GM23338 (cell line): Measurements from ENCODE around the gene FICD.

ENCODE experiments used
- CTCF ChIP-seq, 2 experiments: fragments of 200-600 bp in 1 of 2; sonication (generic) in 1 of 2; conservative IDR thresholded peaks; 2 replicates each; pipeline versions ENCODE4 v1.5.1 to v1.6.1; 2016 to 2017; ENCODE audit warnings: antibody characterized with exemption in 2 of 2, low read depth in 2 of 2, mild to moderate bottlenecking in 2 of 2, moderate library complexity in 1 of 2
- POLR2AphosphoS5 ChIP-seq: IDR thresholded peaks from 2 replicates; pipeline ENCODE4 v1.6.1; 2016; ENCODE audit warnings: antibody characterized with exemption, low read depth

GRCh38 chr12:108484845-108485244 lies 30.2 kb upstream of the FICD start:
- no peak for TF ChIP-seq CTCF (conservative IDR thresholded peaks at IDR 0.05; ENCODE audit: low read depth in 2 of 2)
- no peak for TF ChIP-seq POLR2AphosphoS5
